Measurements from ENCODE around the gene CFAP57. TPM values are rescaled to one million over a fixed set of nuclear protein-coding genes. Genes with fewer than 3 reads are reported as not detected.

The CFAP57 gene
- total RNA-seq, 4 donors from 2014 or later = 2.1 to 5.6 (median 4.1) TPM

GRCh38 chr1:43300378-43301094, 128.4 kb downstream of the CFAP57 start, which contains the start of gene TIE1:
Gene TIE1 (plus strand): TSS chr1:43300982. CDS start chr1:43301072, 90 bp downstream.
- peak within 1 kb of the TSS; percentile 97 to 100 (median 97) for H3K27ac ChIP-seq
- peaks cover 91 to 96% of the 10 kb centered on the region in 2 donors for H3K4me1 ChIP-seq
- peak within 1 kb of the TSS in 1 of 3 donors; percentile 19 for H3K4me3 ChIP-seq (replicated peaks in 1 of 3)
- TF ChIP-seq POLR2A (IDR thresholded peaks at IDR 0.05) (peak in 1 of 2 donors; percentile 21), CTCF (IDR thresholded peaks at IDR 0.05) (no peak)
- DNase-seq = no peak
- no peaks in the 10 kb centered on the region for H3K9me3 ChIP-seq
- WGBS, 2 donors = 80 to 89% methylated on average over 7 to 10 of the region's 10 CpGs
- H3K27me3 ChIP-seq = no peaks in the 10 kb centered on the region
- intact Hi-C loops (cut with DNase I) = no loop called here
- no peaks in the 10 kb centered on the region for H3K36me3 ChIP-seq

GRCh38 chr1:43302201-43302600, 130.1 kb downstream of the CFAP57 start:
- WGBS, 2 donors = 20 to 22% methylated on average over 1 of the region's 1 CpG
- Histone ChIP-seq H3K4me3 (replicated peaks in 1 of 3) (no peak overlapping the region), H3K27me3 (no peaks in the 10 kb centered on the region), H3K27ac (peak overlapping the region; percentile 80 to 100 (median 97)), H3K9me3 (no peaks in the 10 kb centered on the region), H3K36me3 (no peaks in the 10 kb centered on the region), H3K4me1 (peaks cover 92 to 96% of the 10 kb centered on the region in 2 donors)
- intact Hi-C loops (cut with DNase I) = no loop called here
- TF ChIP-seq POLR2A (IDR thresholded peaks at IDR 0.05) (peak in 1 of 2 donors; percentile 85), CTCF (IDR thresholded peaks at IDR 0.05) (no peak)
- DNase-seq = peak; percentile 70 to 74

- no peaks in the 10 kb centered on the region for H3K27me3 ChIP-seq
- peak overlapping the region; percentile 80 to 100 (median 97) for H3K27ac ChIP-seq
- TF ChIP-seq POLR2A (IDR thresholded peaks at IDR 0.05) (no peak), CTCF (IDR thresholded peaks at IDR 0.05) (no peak)
- no peak overlapping the region for H3K4me3 ChIP-seq (replicated peaks in 1 of 3)
- H3K9me3 ChIP-seq = no peaks in the 10 kb centered on the region
- H3K36me3 ChIP-seq = no peaks in the 10 kb centered on the region
- H3K4me1 ChIP-seq = peaks cover 92 to 96% of the 10 kb centered on the region in 2 donors
- WGBS, 2 donors = 78 to 86% methylated on average over 7 of the region's 7 CpGs
- no peak for DNase-seq
- intact Hi-C loops (cut with DNase I) = no loop called here
Observed at GRCh38 chr1:43302721-43303470, 130.8 kb downstream of the CFAP57 start.

GRCh38 chr1:43303471-43304313, 131.6 kb downstream of the CFAP57 start:
- no peak overlapping the region for H3K4me3 ChIP-seq (replicated peaks in 1 of 3)

More at GRCh38 chr1:43303471-43304313, 131.6 kb downstream of the CFAP57 start:
- Histone ChIP-seq H3K27ac (peak overlapping the region; percentile 80 to 100 (median 97)), H3K36me3 (no peaks in the 10 kb centered on the region), H3K4me1 (peaks cover 89 to 94% of the 10 kb centered on the region in 2 donors), H3K27me3 (no peaks in the 10 kb centered on the region), H3K9me3 (no peaks in the 10 kb centered on the region)
- 63 to 64% methylated on average over 8 of the region's 8 CpGs for WGBS, 2 donors
- DNase-seq = peak; percentile 46 to 54
- no peak for TF ChIP-seq CTCF (IDR thresholded peaks at IDR 0.05)
- TF ChIP-seq POLR2A (IDR thresholded peaks at IDR 0.05) = peak in 1 of 2 donors; percentile 38
- intact Hi-C loops (cut with DNase I) = no loop called here

Small RNAs within 50 kb of the gene (microRNA-seq; reads per million reads assigned to microRNA genes)
- not detected for gene MIR6733

Small RNAs within 50 kb of the gene (small RNA-seq; reads per million reads assigned to genes)
- not detected for gene RNA5SP46

Other genes starting within 250 kb of the CFAP57 start
- gene SLC2A1, start 213.5 kb upstream of the CFAP57 start, total RNA-seq = 100 to 1,000 TPM in 2 of 4 donors, 10 to 100 TPM in 2; 15.0 to 208 (median 91.4) TPM
- 10 to 100 TPM; 37.1 to 67.6 (median 53.2) TPM for gene EBNA1BP2, start within 50 bp of the CFAP57 start, total RNA-seq
- 100 to 1,000 TPM in 2 of 4 donors, 10 to 100 TPM in 2; 50.8 to 127 (median 89.8) TPM for gene TMEM125, start 97.7 kb downstream of the CFAP57 start, total RNA-seq
- gene C1orf210, start 113.3 kb downstream of the CFAP57 start, total RNA-seq = 10 to 100 TPM; 22.7 to 49.7 (median 36.3) TPM
- 10 to 100 TPM; 30.6 to 65.1 (median 47.7) TPM for gene TIE1, start 128.7 kb downstream of the CFAP57 start, total RNA-seq
- under 1 TPM in 2 of 4 donors, not detected in 2; 0.22 to 0.29 TPM for gene MPL, start 165.5 kb downstream of the CFAP57 start, total RNA-seq
- 1 to 10 TPM in 3 of 4 donors, under 1 TPM in 1; 0.54 to 3.9 (median 2.2) TPM for gene CDC20, start 186.7 kb downstream of the CFAP57 start, total RNA-seq
- gene ELOVL1, start 195.7 kb downstream of the CFAP57 start, total RNA-seq = 100 to 1,000 TPM in 2 of 4 donors, 10 to 100 TPM in 2; 70.5 to 117 (median 85.8) TPM
- gene MED8, start 217.5 kb downstream of the CFAP57 start, total RNA-seq = 10 to 100 TPM; 37.7 to 48.6 (median 45.3) TPM
- gene SZT2, start 217.6 kb downstream of the CFAP57 start, total RNA-seq = 100 to 1,000 TPM in 1 of 4 donors, 10 to 100 TPM in 3; 36.1 to 107 (median 58.2) TPM